CD4-positive, alpha-beta memory T cell (primary cell): Measurements from ENCODE around the gene SLC16A1. TPM values are rescaled to one million over a fixed set of nuclear protein-coding genes. Genes with fewer than 3 reads are reported as not detected.
"Not testable (repeated sequence)": the region's sequence is repeated elsewhere in the genome, so short reads cannot be mapped to it uniquely, and the experiment has no call there.

Source experiments
- CTCF ChIA-PET: fragments of 350-600 bp; sonication (Branson Sonifier 250); formaldehyde crosslinking; loops from one replicate; lab custom pipeline; 2021; ENCODE audit warnings: inconsistent platforms; ENCODE audit not compliant: partially characterized antibody; lab: Charles Lee
- POLR2A ChIA-PET: fragments of 350-600 bp; sonication (Branson Sonifier 250); formaldehyde crosslinking; loops from one replicate; lab custom pipeline; 2021; ENCODE audit not compliant: partially characterized antibody; lab: Charles Lee
- DNase-seq, 5 donors: peaks; one replicate each; pipeline versions ENCODE4 v3.0.0 to v3.0.0-alpha.2; 2020 to 2022; ENCODE audit warnings: mixed read lengths in 1 of 5
- H3K27ac ChIP-seq: one replicate; pipeline ENCODE4 v1.7.0; 2013; ENCODE audit warnings: low read depth, low read length
- H3K27me3 ChIP-seq: 2 replicates; pipeline ENCODE4 v1.7.0; 2013; ENCODE audit warnings: mild to moderate bottlenecking, low read length, moderate library complexity; ENCODE audit not compliant: insufficient read depth
- H3K36me3 ChIP-seq: 2 replicates; pipeline ENCODE4 v1.7.0; 2013; ENCODE audit warnings: mild to moderate bottlenecking, low read length, moderate library complexity; ENCODE audit not compliant: insufficient read depth
- H3K4me1 ChIP-seq: 2 replicates; pipeline ENCODE4 v1.7.0; 2013; ENCODE audit warnings: mild to moderate bottlenecking, low read length, moderate library complexity; ENCODE audit not compliant: insufficient read depth
- H3K4me3 ChIP-seq, 2 donors: one replicate each; pipeline ENCODE4 v1.7.0; 2013; ENCODE audit warnings: low read length in 2 of 2, mild to moderate bottlenecking in 1 of 2
- H3K9me3 ChIP-seq, 2 donors: one replicate each; pipeline ENCODE4 v1.7.0; 2013; ENCODE audit warnings: low read length in 2 of 2, control low read depth in 1 of 2; ENCODE audit not compliant: control insufficient read depth in 1 of 2
- H3K27ac Mint-ChIP-seq, 7 donors: one replicate each; pipeline ENCODE4 v1.8.0; 2020 to 2021; ENCODE audit warnings: mixed read lengths in 7 of 7, mild to moderate bottlenecking in 6 of 7, inconsistent platforms in 3 of 7, moderate library complexity in 3 of 7
- H3K27me3 Mint-ChIP-seq, 2 donors: one replicate each; pipeline ENCODE4 v1.8.0; 2020 to 2021; ENCODE audit warnings: mixed read lengths in 2 of 2
- H3K36me3 Mint-ChIP-seq, 2 donors: one replicate each; pipeline ENCODE4 v1.8.0; 2020 to 2021; ENCODE audit warnings: mixed read lengths in 2 of 2, inconsistent platforms in 1 of 2, mild to moderate bottlenecking in 1 of 2
- H3K4me1 Mint-ChIP-seq, 4 donors: one replicate each; pipeline ENCODE4 v1.8.0; 2020 to 2021; ENCODE audit warnings: mixed read lengths in 4 of 4, mild to moderate bottlenecking in 1 of 4
- H3K4me3 Mint-ChIP-seq, 8 donors: one replicate each; pipeline ENCODE4 v1.8.0; 2020 to 2021; ENCODE audit warnings: mixed read lengths in 8 of 8, mild to moderate bottlenecking in 7 of 8, moderate library complexity in 6 of 8, inconsistent platforms in 3 of 8
- H3K9me3 Mint-ChIP-seq, 8 donors: one replicate each; pipeline ENCODE4 v1.8.0; 2020 to 2021; ENCODE audit warnings: mixed read lengths in 8 of 8, mild to moderate bottlenecking in 5 of 8, inconsistent platforms in 3 of 8, moderate library complexity in 1 of 8
- intact Hi-C: fragments of 100-400 bp; cut with micrococcal nuclease; formaldehyde crosslinking; loops from one replicate; pipeline ENCODE4 v1.15.1; 2023
- polyA plus RNA-seq, 2 donors: library from polyadenylated mRNA; unstranded; fragments of 300-500 nt; fragmentation: Illumina TruSeq; gene quantifications; one replicate each; pipeline ENCODE4 v1.2.3, GENCODE V29; 2021
- total RNA-seq, 2 experiments: library from RNA; stranded (reverse); gene quantifications; one replicate each; pipeline ENCODE4 v1.2.3, GENCODE V29; 2021

The SLC16A1 gene
- total and polyA plus RNA-seq, 4 experiments from 2014 or later = 9.7 to 14.8 (median 11.3) TPM

DNA sequence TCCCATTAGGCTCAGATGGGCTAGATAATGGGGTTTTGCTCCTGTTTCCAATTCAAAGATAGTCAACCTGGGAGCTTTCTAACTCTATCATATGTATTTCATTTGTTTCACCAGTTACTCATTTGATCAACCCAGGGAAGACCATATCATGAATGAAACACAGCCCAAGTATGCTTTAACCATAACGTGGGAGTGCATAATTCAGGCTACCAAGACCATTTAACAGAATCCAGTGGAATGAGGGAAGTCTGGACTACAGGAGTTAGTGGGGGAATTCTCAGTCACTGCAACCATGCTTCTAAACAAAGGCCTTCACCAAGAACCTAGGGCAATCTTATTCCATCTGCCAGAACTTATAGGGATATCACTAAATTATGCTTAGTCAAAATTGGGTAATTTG, 15.0 kb upstream of the SLC16A1 start:
- POLR2A ChIA-PET = no interaction called here
- H3K4me1 ChIP-seq = no peaks in the 10 kb centered on the region
- CTCF ChIA-PET = interaction anchor here (1.3 kb wide), 1 partner anchor 102 kb away, joined by 3 read pairs; the partner anchor contains the start of gene LRIG2
- DNase-seq = no peak
- Mint-ChIP-seq H3K27me3 (no peaks in the 10 kb centered on the region), H3K36me3 (peaks cover 33 to 39% of the 10 kb centered on the region in 2 donors), H3K4me1 (peaks cover 0 to 3% (median under 1%) of the 10 kb centered on the region in 4 donors), H3K9me3 (no peaks in the 10 kb centered on the region), H3K4me3 (no peak overlapping the region), H3K27ac (no peak overlapping the region)
- intact Hi-C loops = no loop called here
- no peaks in the 10 kb centered on the region for H3K9me3 ChIP-seq
- no peak overlapping the region for H3K4me3 ChIP-seq
- H3K36me3 ChIP-seq = peaks cover 9% of the 10 kb centered on the region
- no peaks in the 10 kb centered on the region for H3K27me3 ChIP-seq
- no peak overlapping the region for H3K27ac ChIP-seq

GRCh38 chr1:112964347-112964746, 8.4 kb upstream of the SLC16A1 start:
- no peak for DNase-seq
- no peaks in the 10 kb centered on the region for H3K9me3 ChIP-seq
- peaks cover 16% of the 10 kb centered on the region for H3K36me3 ChIP-seq
- no peak overlapping the region for H3K4me3 ChIP-seq
- POLR2A ChIA-PET = no interaction called here
- no peak overlapping the region for H3K27ac ChIP-seq
- intact Hi-C loops = no loop called here
- Mint-ChIP-seq H3K9me3 (no peaks in the 10 kb centered on the region), H3K27ac (no peak overlapping the region), H3K4me3 (no peak overlapping the region), H3K27me3 (no peaks in the 10 kb centered on the region), H3K36me3 (peaks cover 51 to 52% of the 10 kb centered on the region in 2 donors), H3K4me1 (peaks cover 20 to 31% (median 24%) of the 10 kb centered on the region in 4 donors)
- CTCF ChIA-PET = no interaction called here
- H3K27me3 ChIP-seq = no peaks in the 10 kb centered on the region
- peaks cover 9% of the 10 kb centered on the region for H3K4me1 ChIP-seq

DNA sequence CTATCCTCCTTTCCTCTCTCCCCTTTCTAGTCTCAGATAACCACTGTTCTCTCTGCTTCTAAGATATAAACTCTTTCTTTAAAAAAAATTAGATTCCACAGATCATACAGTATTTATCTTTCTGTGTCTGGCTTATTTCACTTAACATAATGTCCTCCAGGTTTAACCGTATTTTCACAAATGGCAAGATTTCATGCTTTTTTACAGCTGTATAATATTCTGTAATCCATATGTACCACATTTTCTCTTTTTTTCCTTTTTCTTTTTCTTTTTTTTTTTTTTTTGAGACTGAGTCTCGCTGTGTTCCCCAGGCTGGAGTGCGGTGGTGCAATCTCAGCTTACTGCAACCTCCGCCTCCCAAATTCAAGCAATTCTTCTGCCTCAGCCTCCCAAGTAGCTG, 5.1 kb upstream of the SLC16A1 start:
- ChIA-PET POLR2A (no interaction called here), CTCF (no interaction called here)
- no peak overlapping the region for H3K27ac Mint-ChIP-seq
- H3K9me3 ChIP-seq = no peaks in the 10 kb centered on the region
- no peaks in the 10 kb centered on the region for H3K27me3 ChIP-seq
- no peaks in the 10 kb centered on the region for H3K27me3 Mint-ChIP-seq
- no peak for DNase-seq
- H3K36me3 Mint-ChIP-seq = peaks cover 30 to 36% of the 10 kb centered on the region in 2 donors
- no peak overlapping the region for H3K27ac ChIP-seq
- H3K36me3 ChIP-seq = peaks cover 7% of the 10 kb centered on the region
- peaks cover 32 to 56% (median 46%) of the 10 kb centered on the region in 4 donors for H3K4me1 Mint-ChIP-seq
- H3K4me1 ChIP-seq = peaks cover 26% of the 10 kb centered on the region
- H3K9me3 Mint-ChIP-seq = no peaks in the 10 kb centered on the region
- peak overlapping the region in 1 of 8 donors; percentile 2 for H3K4me3 Mint-ChIP-seq
- H3K4me3 ChIP-seq = no peak overlapping the region
- intact Hi-C loops = no loop called here

DNA sequence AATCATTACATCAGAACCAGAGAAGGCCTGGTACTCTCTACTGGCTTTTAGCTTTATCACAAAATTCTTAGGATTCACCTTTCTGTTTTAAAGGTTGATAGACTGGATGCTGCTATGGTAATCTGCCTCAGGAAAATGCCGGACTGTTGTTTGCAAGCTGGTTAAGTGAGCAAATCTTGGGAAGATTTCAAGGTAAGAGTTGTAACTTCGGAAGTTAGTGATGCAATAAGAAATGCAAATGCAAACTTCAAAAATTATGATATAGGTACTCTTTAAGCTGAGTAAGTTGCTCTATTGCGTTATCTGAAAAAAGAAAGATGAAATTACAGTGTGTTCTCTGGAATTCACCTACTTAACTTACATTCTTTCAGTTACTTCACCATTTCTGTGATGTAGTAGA, 4.4 kb upstream of the SLC16A1 start:
- POLR2A ChIA-PET = no interaction called here
- H3K36me3 Mint-ChIP-seq = peaks cover 25 to 31% of the 10 kb centered on the region in 2 donors
- peaks cover 30 to 58% (median 46%) of the 10 kb centered on the region in 4 donors for H3K4me1 Mint-ChIP-seq
- H3K36me3 ChIP-seq = peaks cover 7% of the 10 kb centered on the region
- no peaks in the 10 kb centered on the region for H3K9me3 ChIP-seq
- H3K4me3 Mint-ChIP-seq = peak overlapping the region in 1 of 8 donors; percentile 48
- no peaks in the 10 kb centered on the region for H3K27me3 ChIP-seq
- CTCF ChIA-PET = interaction anchor here (1.3 kb wide), 1 partner anchor 112 kb away, joined by 3 read pairs; the partner anchor contains the start of gene LRIG2
- DNase-seq = no peak
- H3K27me3 Mint-ChIP-seq = no peaks in the 10 kb centered on the region
- no peak overlapping the region for H3K4me3 ChIP-seq
- H3K4me1 ChIP-seq = peaks cover 26% of the 10 kb centered on the region
- H3K27ac Mint-ChIP-seq = peak overlapping the region in 4 of 7 donors; percentile 23 to 59 (median 32)
- intact Hi-C loops = no loop called here
- no peaks in the 10 kb centered on the region for H3K9me3 Mint-ChIP-seq
- H3K27ac ChIP-seq = no peak overlapping the region

GRCh38 chr1:112958236-112958635, 2.2 kb upstream of the SLC16A1 start:
- peaks cover 34% of the 10 kb centered on the region for H3K4me1 ChIP-seq
- H3K9me3 ChIP-seq, H3K27me3 ChIP-seq, H3K27me3 Mint-ChIP-seq, H3K9me3 Mint-ChIP-seq, H3K36me3 ChIP-seq, DNase-seq: not testable (repeated sequence)
- H3K27ac ChIP-seq = peak overlapping the region; percentile 80
- H3K4me1 Mint-ChIP-seq = peaks cover 42 to 77% (median 64%) of the 10 kb centered on the region in 4 donors
- peak overlapping the region in 7 of 8 donors; percentile 32 to 99 (median 76) for H3K4me3 Mint-ChIP-seq
- intact Hi-C loops = loop anchor here (5.0 to 10.0 kb wide), 4 partner anchors 343 to 1554 kb away; partner anchors contain the start of genes CAPZA1, MAGI3, RSBN1 and ST7L
- ChIA-PET CTCF (interaction anchor here (0.7 to 3.1 kb wide), 2 partner anchors 114 to 243 kb away, joined by 3 to 22 read pairs; partner anchors contain the start of genes LRIG2 and PPM1J), POLR2A (interaction anchor here (1.8 to 2.7 kb wide), 2 partner anchors 9 to 115 kb away, joined by 6 to 19 read pairs; partner anchors contain the start of gene LRIG2)
- peaks cover 19 to 29% of the 10 kb centered on the region in 2 donors for H3K36me3 Mint-ChIP-seq
- H3K27ac Mint-ChIP-seq = peak overlapping the region; percentile 10 to 98 (median 90)
- H3K4me3 ChIP-seq = peak overlapping the region in 1 of 2 donors; percentile 96

- no peaks in the 10 kb centered on the region for H3K27me3 Mint-ChIP-seq
- Histone ChIP-seq H3K4me1 (peaks cover 34% of the 10 kb centered on the region), H3K9me3 (no peaks in the 10 kb centered on the region), H3K27ac (peak overlapping the region; percentile 80), H3K27me3 (no peaks in the 10 kb centered on the region), H3K36me3 (no peaks in the 10 kb centered on the region), H3K4me3 (peak overlapping the region; percentile 59 to 96)
- CTCF ChIA-PET = interaction anchor here (3.1 kb wide), 1 partner anchor 115 kb away, joined by 22 read pairs; the partner anchor contains the start of gene LRIG2
- DNase-seq = peak; percentile 57 to 72 (median 66)
- intact Hi-C loops = loop anchor here (2.0 to 10.0 kb wide), 5 partner anchors 116 to 1555 kb away; partner anchors contain the start of genes CAPZA1, LRIG2, MAGI3 and RSBN1
- H3K9me3 Mint-ChIP-seq = no peaks in the 10 kb centered on the region
- peak overlapping the region; percentile 76 to 99 (median 97) for H3K4me3 Mint-ChIP-seq
- H3K27ac Mint-ChIP-seq = peak overlapping the region; percentile 68 to 98 (median 92)
- H3K4me1 Mint-ChIP-seq = peaks cover 40 to 76% (median 57%) of the 10 kb centered on the region in 4 donors
- peaks cover 13 to 24% of the 10 kb centered on the region in 2 donors for H3K36me3 Mint-ChIP-seq
- POLR2A ChIA-PET = interaction anchor here (1.8 to 2.7 kb wide), 2 partner anchors 10 to 116 kb away, joined by 6 to 19 read pairs; partner anchors contain the start of gene LRIG2
Measured at GRCh38 chr1:112957133-112957812, 1.3 kb upstream of the SLC16A1 start.
